Testis (tissue), 2 donors: ENCODE measurements around the gene HMCN1.

Experiments
- CTCF ChIP-seq, 3 experiments: fragments of 450-650 bp in 2 of 3; fragments of 200-600 bp in 1 of 3; sonication (generic) in 1 of 3; IDR thresholded peaks; one replicate each; pipeline ENCODE4 v1.5.1; 2016 to 2019; ENCODE audit warnings: antibody characterized with exemption in 3 of 3, mild to moderate bottlenecking in 2 of 3, moderate library complexity in 1 of 3
- POLR2A ChIP-seq: fragments of 450-650 bp; IDR thresholded peaks from one replicate; pipeline ENCODE4 v1.6.1; 2017; ENCODE audit warnings: antibody characterized with exemption, mild to moderate bottlenecking, moderate library complexity

DNA sequence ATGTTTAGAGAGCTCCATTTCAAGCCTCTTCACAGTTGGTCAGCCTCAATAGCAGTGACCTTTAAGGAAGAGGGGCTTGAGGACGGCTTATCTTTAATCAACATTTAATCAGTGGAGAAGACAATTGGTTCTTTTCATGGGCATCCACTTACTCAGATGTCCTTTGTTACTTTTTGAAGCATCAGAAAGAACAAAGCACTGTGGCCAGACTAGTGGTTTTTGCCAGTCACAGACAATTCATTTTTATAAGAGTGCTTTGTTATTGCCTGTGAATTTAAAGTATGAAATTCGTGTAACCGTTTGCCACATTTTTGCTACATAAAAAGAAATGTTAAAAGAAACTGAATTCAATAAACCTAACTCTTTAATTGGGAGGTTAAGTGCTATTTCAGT lies 418.0 kb downstream of the HMCN1 start:
- TF ChIP-seq CTCF (IDR thresholded peaks at IDR 0.05): no peak
- no peak for TF ChIP-seq POLR2A
